IMR-90 (cell line): Measurements from ENCODE around the gene BCL2. TPM values are rescaled to one million over a fixed set of nuclear protein-coding genes. Genes with fewer than 3 reads are reported as not detected.

Experiments
- ATAC-seq: fragments of 200-7000 bp; cut with Tn5 transposase; 2 replicates; pipeline ENCODE4 v1.9.1; 2020; ENCODE audit warnings: low read depth, mild to moderate bottlenecking, moderate library complexity
- BruUV-seq: library from RNA; stranded (reverse); fragments of 400-500 nt; replicated peaks from 2 replicates; lab custom pipeline; 2021; lab: Mats Ljungman, UMichigan
- CTCF ChIA-PET: fragments of 300-600 bp; formaldehyde crosslinking; extraction: SDS; loops from one replicate; lab custom pipeline; 2021; ENCODE audit warnings: antibody characterized with exemption; lab: Yijun Ruan, JAX
- POLR2A ChIA-PET: fragments of 300-600 bp; sonication (Branson Sonifier 250); formaldehyde crosslinking; loops from one replicate; lab custom pipeline; 2022; ENCODE audit warnings: antibody characterized with exemption; ENCODE audit not compliant: unreplicated experiment; lab: Charles Lee
- DNase-seq: peaks from one replicate; pipeline ENCODE4 v3.0.0; 2013
- H2AFZ ChIP-seq: replicated peaks from 2 replicates; pipeline ENCODE3; 2013; ENCODE audit warnings: low read length, mild to moderate bottlenecking; ENCODE audit not compliant: poor library complexity
- H2AK5ac ChIP-seq: 2 replicates; pipeline ENCODE4 v1.6.1; 2013; ENCODE audit warnings: low read depth, low read length, inconsistent platforms
- H2AK9ac ChIP-seq: replicated peaks from 2 replicates; pipeline ENCODE3; 2013; ENCODE audit warnings: mild to moderate bottlenecking, low read depth, low read length, moderate library complexity; ENCODE audit not compliant: poor library complexity
- H2BK120ac ChIP-seq: 2 replicates; pipeline ENCODE4 v1.6.1; 2013; ENCODE audit warnings: low read depth, low read length, inconsistent platforms
- H2BK15ac ChIP-seq: 3 replicates; pipeline ENCODE4 v1.6.1; 2013; ENCODE audit warnings: low read depth, low read length, inconsistent platforms
- H2BK20ac ChIP-seq: 2 replicates; pipeline ENCODE4 v1.6.1; 2013; ENCODE audit warnings: low read depth, mild to moderate bottlenecking, inconsistent platforms, low read length, moderate library complexity
- H2BK5ac ChIP-seq: 2 replicates; pipeline ENCODE4 v1.6.1; 2013; ENCODE audit warnings: mild to moderate bottlenecking, low read depth, low read length, inconsistent platforms; ENCODE audit not compliant: poor library complexity, severe bottlenecking
- H3K14ac ChIP-seq: replicated peaks from 2 replicates; pipeline ENCODE4 v1.6.1; 2013; ENCODE audit warnings: low read depth, low read length, inconsistent platforms
- H3K18ac ChIP-seq: 2 replicates; pipeline ENCODE4 v1.6.1; 2013; ENCODE audit warnings: low read depth, low read length, control low read depth
- H3K23ac ChIP-seq: 2 replicates; pipeline ENCODE4 v1.6.1; 2013; ENCODE audit warnings: low read depth, low read length, inconsistent platforms
- H3K27ac ChIP-seq: 2 replicates; pipeline ENCODE4 v1.5.1; 2013; ENCODE audit warnings: mild to moderate bottlenecking, control low read depth, low read length; ENCODE audit not compliant: insufficient read depth
- H3K27me3 ChIP-seq: 2 replicates; pipeline ENCODE4 v1.6.1; 2013; ENCODE audit warnings: low read length; ENCODE audit not compliant: control insufficient read depth, insufficient read depth
- H3K36me3 ChIP-seq: 2 replicates; pipeline ENCODE4 v1.6.1; 2013; ENCODE audit warnings: low read length, mixed read lengths; ENCODE audit not compliant: control insufficient read depth, insufficient read depth
- H3K4ac ChIP-seq: 2 replicates; pipeline ENCODE4 v1.6.1; 2013; ENCODE audit warnings: low read depth, low read length, inconsistent platforms
- H3K4me1 ChIP-seq: 2 replicates; pipeline ENCODE4 v1.6.1; 2013; ENCODE audit warnings: low read length, mixed read lengths; ENCODE audit not compliant: control insufficient read depth, insufficient read depth
- H3K4me2 ChIP-seq: 2 replicates; pipeline ENCODE4 v1.6.1; 2013; ENCODE audit warnings: low read depth, mild to moderate bottlenecking, control low read depth, low read length, moderate library complexity
- H3K4me3 ChIP-seq: 2 replicates; pipeline ENCODE4 v1.5.1; 2013; ENCODE audit warnings: low read depth, mild to moderate bottlenecking, control low read depth, low read length, moderate library complexity; ENCODE audit not compliant: insufficient read depth
- H3K56ac ChIP-seq: 2 replicates; pipeline ENCODE4 v1.6.1; 2013; ENCODE audit warnings: low read length, inconsistent platforms; ENCODE audit not compliant: insufficient read depth; ENCODE audit errors: extremely low read depth
- H3K79me1 ChIP-seq, 2 experiments: 2 replicates each; pipeline ENCODE4 v1.6.1; 2013; ENCODE audit warnings: low read length in 2 of 2, inconsistent platforms in 1 of 2, low read depth in 1 of 2
- H3K9ac ChIP-seq: 2 replicates; pipeline ENCODE4 v1.6.1; 2013; ENCODE audit warnings: low read depth, low read length, control low read depth
- H3K9me1 ChIP-seq: 2 replicates; pipeline ENCODE4 v1.6.1; 2013; ENCODE audit warnings: low read length, inconsistent platforms; ENCODE audit not compliant: insufficient read depth
- H3K9me3 ChIP-seq: 2 replicates; pipeline ENCODE4 v1.6.1; 2013; ENCODE audit warnings: low read length; ENCODE audit not compliant: control insufficient read depth, insufficient read depth
- H4K20me1 ChIP-seq: 2 replicates; pipeline ENCODE4 v1.6.1; 2013; ENCODE audit warnings: low read length, inconsistent platforms; ENCODE audit not compliant: insufficient read depth
- H4K5ac ChIP-seq: 2 replicates; pipeline ENCODE4 v1.6.1; 2013; ENCODE audit warnings: mild to moderate bottlenecking, low read depth, low read length, control low read depth
- H4K8ac ChIP-seq, 2 experiments: 2 replicates each; pipeline ENCODE4 v1.6.1; 2013; ENCODE audit warnings: low read depth in 2 of 2, low read length in 2 of 2, control low read depth in 1 of 2, inconsistent platforms in 1 of 2
- H4K91ac ChIP-seq: 2 replicates; pipeline ENCODE4 v1.6.1; 2013; ENCODE audit warnings: low read depth, low read length, inconsistent platforms; ENCODE audit not compliant: insufficient read depth
- CEBPB ChIP-seq: IDR thresholded peaks from 2 replicates; pipeline ENCODE4 v1.6.1; 2012; ENCODE audit warnings: low read depth, low read length, improper control_type of control experiment
- CHD1 ChIP-seq: IDR thresholded peaks from 2 replicates; pipeline ENCODE4 v1.6.1; 2012; ENCODE audit warnings: low read depth, low read length, improper control_type of control experiment
- MAFK ChIP-seq: IDR thresholded peaks from 2 replicates; pipeline ENCODE4 v1.6.1; 2012; ENCODE audit warnings: low read depth, low read length, improper control_type of control experiment
- NFE2L2 ChIP-seq: fragments of 150-350 bp; IDR thresholded peaks from 2 replicates; pipeline ENCODE4 v1.6.1; 2016; ENCODE audit warnings: low read depth, mild to moderate bottlenecking, low read length
- POLR2A ChIP-seq: IDR thresholded peaks from 2 replicates; pipeline ENCODE4 v1.6.1; 2012; ENCODE audit warnings: mild to moderate bottlenecking, low read depth, low read length
- RFX5 ChIP-seq: IDR thresholded peaks from 2 replicates; pipeline ENCODE4 v1.8.0; 2012; ENCODE audit warnings: low read depth, mild to moderate bottlenecking, low read length, moderate library complexity
- SMC3 ChIP-seq: fragments of 150-350 bp; IDR thresholded peaks from 2 replicates; pipeline ENCODE4 v1.6.1; 2016; ENCODE audit warnings: low read depth, mild to moderate bottlenecking, antibody characterized with exemption, low read length, moderate library complexity
- WGBS, 2 experiments: methylation state at CpG; one replicate each; pipeline versions ENCODE4 v1.1.5 to v1.1.7; 2013; ENCODE audit warnings: missing lambda C conversion rate in 2 of 2; ENCODE audit not compliant: insufficient read length in 1 of 2; ENCODE audit errors: extremely low coverage in 2 of 2; 5-methylcytosine and 5-hydroxymethylcytosine counted together
- dilution Hi-C: fragments of 300-500 bp; cut with HindIII; formaldehyde crosslinking; loops from one replicate; pipeline ENCODE4 v1.14.3; 2018; ENCODE audit warnings: low sequenced_read_pairs; ENCODE audit not compliant: unreplicated experiment
- in situ Hi-C: fragments of 300-500 bp; cut with MboI; formaldehyde crosslinking; loops from 3 replicates; pipeline ENCODE4 v1.14.3; 2019; ENCODE audit warnings: low sequenced_read_pairs, inconsistent platforms, mixed read lengths
- intact Hi-C: fragments of 100-400 bp; cut with micrococcal nuclease; formaldehyde crosslinking; loops from 2 replicates; pipeline ENCODE4 v1.10.0; 2022
- polyA plus RNA-seq, 3 experiments: library from polyadenylated mRNA; depleted of rRNA; stranded (reverse); fragments of >200 nt; gene quantifications; 2 replicates each; pipeline ENCODE4 v1.2.3, GENCODE V29; 2012; ENCODE audit warnings: low replicate concordance in 1 of 3
- total RNA-seq: library from RNA; depleted of rRNA; stranded (reverse); fragments of >200 nt; gene quantifications from 2 replicates; pipeline ENCODE4 v1.2.3, GENCODE V29; 2012

The BCL2 gene
- total and polyA plus RNA-seq, 2 of the 4 experiments (the other 2 are of a cell fraction) = 0.24 to 0.54 TPM

GRCh38 chr18:63098018-63098981 lies 221.3 kb downstream of the BCL2 start:
- Histone ChIP-seq H3K9me3 (no peaks in the 10 kb centered on the region), H3K23ac (no peak overlapping the region), H4K91ac (no peak overlapping the region), H3K27ac (no peak overlapping the region), H3K14ac (no peak overlapping the region), H3K4me2 (no peak overlapping the region), H2BK15ac (no peak overlapping the region), H2AFZ (no peak overlapping the region), H3K36me3 (no peaks in the 10 kb centered on the region), H3K9me1 (no peaks in the 10 kb centered on the region; the same call in 1 of the 2 replicates), H3K4ac (no peak overlapping the region), H3K4me1 (no peaks in the 10 kb centered on the region), H3K56ac (no peak overlapping the region), H3K27me3 (peaks cover 10% of the 10 kb centered on the region), H4K20me1 (no peaks in the 10 kb centered on the region), H2BK20ac (no peak overlapping the region), H3K4me3 (no peak overlapping the region), H2AK5ac (no peak overlapping the region), H3K18ac (no peak overlapping the region), H4K8ac (no peak overlapping the region), H2AK9ac (no peak overlapping the region), H3K9ac (no peak overlapping the region), H4K5ac (no peak overlapping the region), H3K79me1 (no peaks in the 10 kb centered on the region), H2BK5ac (no peak overlapping the region), H2BK120ac (no peak overlapping the region)
- TF ChIP-seq POLR2A (no peak), NFE2L2 (no peak), MAFK (no peak), CEBPB (no peak), CHD1 (no peak), RFX5 (no peak), SMC3 (no peak)
- in situ Hi-C loops (no loop called here), intact Hi-C loops (no loop called here), dilution Hi-C loops (no loop called here)
- ATAC-seq = no peak
- 93% methylated on average over 3 of the region's 16 CpGs; no CpG with 5 or more reads in 1 of the 2 experiments for WGBS, 2 experiments
- no peak for DNase-seq
- BruUV-seq = no TSS peak
- ChIA-PET POLR2A (no interaction called here), CTCF (no interaction called here)
